ENCODE results near the gene KAT6B.

DNA sequence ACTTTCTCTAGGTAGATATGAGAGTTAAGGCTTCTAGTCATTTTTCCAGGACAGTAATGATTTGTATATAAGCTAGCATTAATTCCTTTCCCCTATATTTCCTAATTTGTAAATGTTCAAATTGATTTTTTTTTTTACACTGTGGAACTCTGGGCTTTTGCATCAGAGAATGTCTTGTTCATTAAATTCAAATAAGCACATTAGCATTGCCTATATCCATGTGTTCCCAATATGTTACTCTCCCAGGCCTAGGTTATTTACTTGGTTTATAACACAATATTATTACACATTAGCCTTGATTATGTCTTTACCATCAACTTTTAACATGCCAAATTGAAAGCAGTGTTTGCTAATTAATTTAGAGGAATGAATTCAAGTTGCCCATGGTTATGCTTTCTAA, 201.6 kb downstream of the KAT6B start:
- TF ChIP-seq, protein P1, sequence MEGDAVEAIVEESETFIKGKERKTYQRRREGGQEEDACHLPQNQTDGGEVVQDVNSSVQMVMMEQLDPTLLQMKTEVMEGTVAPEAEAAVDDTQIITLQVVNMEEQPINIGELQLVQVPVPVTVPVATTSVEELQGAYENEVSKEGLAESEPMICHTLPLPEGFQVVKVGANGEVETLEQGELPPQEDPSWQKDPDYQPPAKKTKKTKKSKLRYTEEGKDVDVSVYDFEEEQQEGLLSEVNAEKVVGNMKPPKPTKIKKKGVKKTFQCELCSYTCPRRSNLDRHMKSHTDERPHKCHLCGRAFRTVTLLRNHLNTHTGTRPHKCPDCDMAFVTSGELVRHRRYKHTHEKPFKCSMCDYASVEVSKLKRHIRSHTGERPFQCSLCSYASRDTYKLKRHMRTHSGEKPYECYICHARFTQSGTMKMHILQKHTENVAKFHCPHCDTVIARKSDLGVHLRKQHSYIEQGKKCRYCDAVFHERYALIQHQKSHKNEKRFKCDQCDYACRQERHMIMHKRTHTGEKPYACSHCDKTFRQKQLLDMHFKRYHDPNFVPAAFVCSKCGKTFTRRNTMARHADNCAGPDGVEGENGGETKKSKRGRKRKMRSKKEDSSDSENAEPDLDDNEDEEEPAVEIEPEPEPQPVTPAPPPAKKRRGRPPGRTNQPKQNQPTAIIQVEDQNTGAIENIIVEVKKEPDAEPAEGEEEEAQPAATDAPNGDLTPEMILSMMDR (IDR thresholded peaks at IDR 0.05) = no peak
- TF ChIP-seq POLR2A (IDR thresholded peaks at IDR 0.05) = no peak
- TF ChIP-seq POLR2AphosphoS5 (IDR thresholded peaks at IDR 0.05; ENCODE audit: insufficient read depth in 1 of 2, low read depth in 1 of 2) = no peak

Measured in vagina (tissue), 2 donors.